ENCODE measurements around the gene DMXL2. TPM values are rescaled to one million over a fixed set of nuclear protein-coding genes. Genes with fewer than 3 reads are reported as not detected.

Gene DMXL2
- 23.7 and 40.7 TPM in 2 replicates for total RNA-seq

GRCh38 chr15:51622604-51623370 is at the start of gene DMXL2:
Gene DMXL2 (minus strand): TSS chr15:51622771. CDS start chr15:51622545, 226 bp downstream.

Other genes with a start within 250 kb of the DMXL2 start
- gene SCG3, start 58.7 kb upstream of the DMXL2 start, total RNA-seq = not detected in 2 replicates
- 3.6 and 6.6 TPM in 2 replicates for gene LYSMD2, start 114.9 kb upstream of the DMXL2 start, total RNA-seq
- gene TMOD2, start 128.8 kb upstream of the DMXL2 start, total RNA-seq = 9.0 and 9.3 TPM in 2 replicates
- gene TMOD3, start 206.9 kb upstream of the DMXL2 start, total RNA-seq = 33.6 and 41.2 TPM in 2 replicates